Muscle of arm (tissue), 12 donors: ENCODE measurements around the gene WNT6. TPM values are rescaled to one million over a fixed set of nuclear protein-coding genes. Genes with fewer than 3 reads are reported as not detected.
"Not testable (repeated sequence)": the region's sequence is repeated elsewhere in the genome, so short reads cannot be mapped to it uniquely, and the experiment has no call there.

Source experiments
- DNase-seq: peaks from one replicate; pipeline ENCODE4 v3.0.0-alpha.2; 2013
- polyA plus RNA-seq, 12 donors: library from polyadenylated mRNA; unstranded; fragments of 120-200 nt; gene quantifications; one replicate each; pipeline ENCODE4 v1.2.1, GENCODE V29; 2013; ENCODE audit not compliant: insufficient read length in 12 of 12

Gene WNT6
- polyA plus RNA-seq, 12 donors = 0.09 to 9.6 (median 0.78) TPM; not detected in 7

- DNase-seq = no peak
Measured at GRCh38 chr2:218830526-218831306, 28.9 kb upstream of the WNT6 start.

GRCh38 chr2:218831378-218831990 is 28.1 kb upstream of the WNT6 start, which contains the start of gene PRKAG3:
Gene PRKAG3, minus strand, starts transcription at chr2:218831803.
- peak; percentile 31 for DNase-seq

- no peak for DNase-seq
Measured at GRCh38 chr2:218832081-218832480, 27.5 kb upstream of the WNT6 start.

DNA sequence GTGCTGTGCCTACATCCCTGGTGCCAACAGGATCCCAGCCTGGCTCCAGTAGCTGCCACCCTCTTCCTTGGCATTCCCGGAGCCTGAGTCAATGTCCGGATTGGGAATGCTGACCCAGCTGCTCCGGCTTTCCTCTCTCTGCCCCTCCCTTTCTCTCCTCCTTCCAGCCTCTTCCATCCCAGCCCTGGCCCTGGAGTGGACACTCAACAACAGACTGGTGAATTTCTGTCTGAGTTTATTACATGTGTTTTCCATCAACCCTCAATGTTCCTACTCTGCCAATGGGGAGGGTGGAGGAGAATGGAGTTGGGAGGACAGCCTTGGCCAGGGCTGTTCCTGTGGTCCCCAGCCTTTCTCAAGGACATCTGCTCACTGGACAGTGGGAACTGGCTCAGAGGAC is 27.1 kb upstream of the WNT6 start:
- peak; percentile 39 for DNase-seq

DNA sequence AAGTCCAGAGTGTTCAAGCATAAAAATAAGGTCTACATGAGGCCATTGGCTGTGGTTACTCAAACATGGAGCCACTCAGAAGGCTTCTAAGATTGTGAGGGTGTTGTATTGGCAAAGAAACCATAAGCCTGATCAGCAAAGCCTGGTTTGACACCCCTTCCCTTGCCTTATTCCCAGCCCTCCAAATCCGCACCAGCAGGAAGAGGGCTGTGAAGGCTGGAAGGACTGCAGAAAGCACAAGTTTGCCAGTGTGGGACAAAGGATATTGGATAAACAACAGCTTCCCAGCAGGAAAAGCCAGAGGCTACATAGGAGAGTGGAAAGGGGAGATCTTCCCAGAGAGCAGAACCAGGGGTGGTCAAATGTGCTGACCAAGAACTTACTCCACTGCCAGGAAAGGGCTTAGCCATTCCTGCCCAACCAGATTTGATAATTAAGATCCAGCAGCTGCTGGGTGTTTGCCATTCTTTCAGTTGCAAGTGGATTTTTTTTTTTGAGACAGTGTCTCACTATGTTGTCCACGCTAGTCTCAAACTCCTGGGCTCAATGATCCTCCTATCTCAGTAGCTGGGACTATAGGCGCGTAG is 26.5 kb upstream of the WNT6 start:
- peak; percentile 22 for DNase-seq

DNA sequence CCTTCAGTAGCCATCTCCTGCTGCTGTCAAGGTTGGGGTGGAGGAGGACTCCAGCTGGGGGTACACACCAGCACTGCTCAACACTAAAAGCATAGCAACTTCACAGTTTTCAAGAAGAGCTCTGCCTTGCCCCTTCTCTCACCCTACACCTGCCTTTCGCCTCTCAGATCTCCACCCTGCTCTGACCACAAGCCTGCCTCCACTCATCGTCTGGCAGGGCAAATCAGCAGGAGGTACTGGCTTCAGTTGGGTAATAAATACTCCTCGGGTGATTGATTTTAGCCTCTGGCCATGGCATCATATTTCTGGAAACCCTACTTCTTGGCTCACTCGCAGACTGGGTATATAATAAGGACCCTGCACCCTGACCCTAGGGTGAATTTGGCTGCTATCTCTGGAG is 24.9 kb upstream of the WNT6 start:
- no peak for DNase-seq

GRCh38 chr2:218837495-218837894 is 22.1 kb upstream of the WNT6 start:
- DNase-seq = no peak

DNA sequence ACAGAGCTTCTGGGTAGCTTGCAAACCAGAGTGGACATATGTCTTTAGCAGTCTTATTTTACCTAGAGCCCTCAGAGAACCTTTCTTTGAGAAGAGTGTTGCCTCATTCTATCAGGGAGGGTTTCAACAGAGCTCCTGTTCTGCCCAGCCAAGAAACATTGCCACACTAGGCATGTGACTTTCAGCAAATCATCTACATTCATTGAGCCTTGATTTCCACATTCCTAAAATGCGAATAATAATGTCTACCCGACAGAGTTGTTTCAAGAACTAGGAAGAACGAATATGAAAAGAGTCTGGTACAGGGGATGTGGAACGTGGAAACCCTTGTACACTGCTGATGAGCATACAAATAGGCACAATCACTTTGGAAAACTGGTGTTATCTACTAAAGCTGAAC is 20.2 kb upstream of the WNT6 start:
- DNase-seq = no peak

GRCh38 chr2:218839888-218840287 is 19.7 kb upstream of the WNT6 start:
- no peak for DNase-seq

DNA sequence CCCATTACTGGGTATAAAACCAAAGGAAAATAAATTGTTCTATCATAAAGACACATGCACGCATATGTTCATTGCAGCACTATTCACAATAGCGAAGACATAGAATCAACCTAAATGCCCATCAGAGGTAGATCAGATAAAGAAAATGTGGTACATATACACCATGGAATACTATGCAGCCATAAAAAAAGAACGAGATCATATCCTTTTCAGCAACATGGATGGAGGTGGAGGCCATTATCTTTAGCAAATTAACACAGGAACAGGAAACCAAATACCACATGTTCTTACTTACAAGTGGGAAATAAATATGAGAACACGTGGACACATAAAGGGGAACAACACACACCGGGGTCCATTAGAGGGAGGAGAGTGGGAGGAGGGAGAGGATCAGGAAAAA is 15.3 kb upstream of the WNT6 start:
- DNase-seq = not testable (repeated sequence)

- DNase-seq = not testable (repeated sequence)
Measured at GRCh38 chr2:218846963-218847362, 12.6 kb upstream of the WNT6 start.

DNA sequence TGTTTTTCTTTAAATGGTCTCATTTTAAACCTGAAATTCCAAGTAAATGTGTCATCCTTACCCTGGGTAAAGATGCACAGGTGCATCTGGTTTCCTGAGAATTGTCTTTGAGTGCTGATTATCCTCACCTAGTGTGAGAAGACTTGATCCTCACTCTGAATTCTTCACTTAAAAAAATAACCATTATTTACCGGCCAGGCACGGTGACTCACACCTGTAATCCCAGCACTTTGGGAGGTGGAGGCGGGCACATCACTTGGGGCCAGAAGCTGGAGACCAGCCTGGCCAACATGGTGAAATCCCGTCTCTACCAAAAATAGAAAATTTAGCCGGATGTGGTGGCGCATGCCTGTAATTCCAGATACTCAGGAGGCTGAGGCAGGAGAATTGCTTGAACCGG is 9.9 kb upstream of the WNT6 start:
- no peak for DNase-seq

- DNase-seq = no peak
Measured at GRCh38 chr2:218850796-218851195, 8.8 kb upstream of the WNT6 start.

DNA sequence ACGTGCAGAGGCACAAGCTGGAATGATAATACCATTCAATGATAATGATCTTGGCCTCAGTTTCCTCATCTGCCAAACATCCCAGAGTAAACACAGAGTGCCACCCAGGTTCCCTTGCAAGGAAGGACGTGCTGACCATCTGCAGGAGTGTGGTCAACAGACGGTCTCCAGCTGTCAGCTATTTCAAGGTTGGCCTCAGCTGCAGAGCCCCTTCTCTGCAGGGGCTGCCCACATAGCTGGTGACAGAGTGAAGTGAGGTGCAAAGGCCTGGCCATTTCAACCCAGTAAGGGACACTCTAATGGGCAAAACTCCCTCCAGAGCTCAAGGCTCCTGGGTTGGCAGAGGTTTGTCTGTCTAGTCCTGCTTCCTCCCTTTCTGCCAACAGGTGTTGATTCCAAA is 8.3 kb upstream of the WNT6 start:
- DNase-seq = no peak

DNA sequence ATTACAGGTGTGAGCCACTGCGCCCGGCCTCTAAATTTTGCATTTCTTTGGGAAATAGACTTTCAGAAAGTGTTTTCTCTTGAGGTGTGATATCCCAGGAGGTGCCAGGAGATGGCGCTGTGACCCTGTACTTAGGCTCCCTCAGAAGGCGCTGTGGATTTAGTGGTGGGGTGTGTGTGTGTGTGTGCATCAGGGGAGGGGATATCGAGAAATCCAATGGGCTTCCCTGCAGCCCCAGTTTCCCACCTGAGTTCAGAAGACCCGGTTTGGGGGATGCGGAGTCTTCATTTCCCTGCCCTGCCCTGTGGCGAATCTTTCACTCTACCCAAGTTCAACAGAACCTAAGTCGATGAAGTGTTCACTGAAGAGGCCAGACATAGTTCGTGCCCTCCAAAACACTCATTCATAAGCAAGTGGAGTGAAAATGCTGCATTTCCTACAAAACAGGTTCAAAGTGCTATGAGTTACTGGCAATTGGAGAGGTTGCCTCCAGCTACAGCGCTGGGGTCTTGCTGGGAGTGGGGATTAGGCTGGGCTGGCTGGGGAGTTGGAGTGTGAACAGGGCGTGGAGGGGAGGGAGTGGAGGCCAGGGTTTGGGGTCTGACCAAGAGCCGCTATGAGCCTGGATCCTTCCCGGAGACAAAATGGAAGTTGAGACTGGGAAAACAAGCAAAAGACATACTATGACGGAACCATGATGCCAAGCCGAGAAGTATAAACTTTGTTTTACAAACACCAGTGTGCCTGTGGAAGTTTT is 6.5 kb upstream of the WNT6 start:
- DNase-seq = peak; percentile 36

GRCh38 chr2:218853766-218854165 is 5.8 kb upstream of the WNT6 start:
- DNase-seq = no peak

GRCh38 chr2:218854860-218855259 is 4.7 kb upstream of the WNT6 start:
- no peak for DNase-seq

- no peak for DNase-seq
Measured at GRCh38 chr2:218855305-218856166, 4.1 kb upstream of the WNT6 start.

GRCh38 chr2:218856167-218856895 is 3.3 kb upstream of the WNT6 start:
- DNase-seq = no peak

- DNase-seq = no peak
Measured at GRCh38 chr2:218856896-218857243, 2.7 kb upstream of the WNT6 start.
